Astrocyte of the hippocampus (primary cell): ENCODE measurements around the gene COL4A1.

Source experiments
- DNase-seq: peaks from one replicate; pipeline ENCODE4 v3.0.0; 2011; ENCODE audit warnings: low read depth, low spot score

The COL4A1 gene

GRCh38 chr13:110306960-110307766 is at the start of gene COL4A1, which contains the start of gene COL4A2:
Gene COL4A1 (minus strand): TSS chr13:110307157. CDS start chr13:110307027, 130 bp downstream.
Gene COL4A2 (plus strand): TSS chr13:110307284. CDS start chr13:110307904, 620 bp downstream.
- peak; percentile 95 for DNase-seq

- DNase-seq: no peak
Measured at GRCh38 chr13:110356362-110356761, 49.4 kb upstream of the COL4A1 start.

GRCh38 chr13:110354715-110355473 is 47.9 kb upstream of the COL4A1 start:
- no peak for DNase-seq

DNA sequence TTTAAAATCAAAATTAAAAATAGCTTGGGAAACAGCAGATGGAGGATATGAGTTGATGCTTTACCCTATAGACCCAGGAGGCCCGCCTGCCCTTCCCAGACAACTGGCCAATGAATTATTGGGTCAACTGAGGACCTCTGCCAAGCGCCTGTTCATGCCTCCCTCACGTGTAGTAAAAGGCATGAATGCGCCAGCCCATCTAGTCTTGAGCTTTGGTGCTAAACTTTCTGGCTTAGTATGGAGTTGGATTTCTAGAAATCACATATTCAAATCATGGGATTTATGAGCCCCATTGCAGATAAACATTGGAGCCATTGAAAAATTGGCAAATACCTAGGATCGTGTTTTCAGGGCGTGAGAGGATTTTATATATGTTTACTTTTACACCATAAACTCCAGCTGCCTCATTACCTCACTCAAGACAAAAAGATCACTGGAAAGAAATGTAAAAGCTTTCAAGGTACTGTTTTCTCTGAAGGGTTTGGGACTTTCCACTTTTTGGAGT is 47.2 kb upstream of the COL4A1 start:
- DNase-seq: no peak

DNA sequence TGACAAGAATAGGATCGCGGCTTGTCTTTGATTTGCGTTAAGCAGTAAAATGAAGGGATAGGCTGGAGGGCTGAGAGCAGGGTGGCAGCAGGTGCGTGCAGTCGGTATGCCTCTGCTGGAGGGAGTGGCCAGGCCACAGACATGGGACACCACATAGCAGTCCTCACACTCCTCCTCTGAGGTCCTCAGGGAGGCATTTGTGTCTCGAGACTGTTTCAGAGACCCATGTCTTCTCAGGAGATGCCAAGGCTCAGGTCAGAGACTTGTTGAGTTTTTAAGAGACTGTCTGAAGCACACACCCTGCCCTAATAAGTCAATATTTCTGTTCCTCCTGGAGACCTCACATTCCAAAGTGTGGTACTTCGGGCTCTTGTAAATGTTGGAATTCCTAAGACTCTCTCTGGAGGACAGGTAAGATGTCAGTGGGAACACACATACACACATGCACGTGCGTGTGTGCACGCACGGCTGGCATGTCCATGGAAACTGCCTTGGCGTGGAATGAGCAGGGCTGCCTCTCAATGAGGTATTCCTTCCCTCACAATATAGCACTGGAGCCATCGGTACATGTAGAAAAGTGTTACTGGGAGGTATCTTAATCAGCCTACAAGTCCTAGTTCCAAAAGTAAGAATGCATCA is 46.5 kb upstream of the COL4A1 start:
- no peak for DNase-seq

DNA sequence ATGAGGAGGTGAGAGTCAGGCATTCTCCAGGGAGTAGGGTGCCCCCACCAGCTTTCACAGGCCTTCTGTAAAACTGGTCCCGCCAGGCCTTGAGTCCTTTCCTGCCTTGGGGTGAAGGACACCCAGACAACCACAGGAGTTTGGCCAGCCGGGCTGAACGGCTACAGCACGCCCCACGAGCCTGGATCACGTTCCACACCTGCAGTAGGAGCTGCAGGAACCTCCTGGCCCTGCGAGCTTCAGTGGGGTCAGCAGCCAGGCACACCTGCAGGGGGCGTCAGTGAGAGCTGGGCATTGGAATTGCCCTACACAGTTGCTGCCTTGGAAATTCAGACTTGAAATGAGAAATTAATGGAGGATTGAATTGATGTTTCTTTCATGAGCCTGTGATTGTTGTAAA is 45.8 kb upstream of the COL4A1 start:
- no peak for DNase-seq

GRCh38 chr13:110351636-110352420 is 44.9 kb upstream of the COL4A1 start:
- no peak for DNase-seq

DNA sequence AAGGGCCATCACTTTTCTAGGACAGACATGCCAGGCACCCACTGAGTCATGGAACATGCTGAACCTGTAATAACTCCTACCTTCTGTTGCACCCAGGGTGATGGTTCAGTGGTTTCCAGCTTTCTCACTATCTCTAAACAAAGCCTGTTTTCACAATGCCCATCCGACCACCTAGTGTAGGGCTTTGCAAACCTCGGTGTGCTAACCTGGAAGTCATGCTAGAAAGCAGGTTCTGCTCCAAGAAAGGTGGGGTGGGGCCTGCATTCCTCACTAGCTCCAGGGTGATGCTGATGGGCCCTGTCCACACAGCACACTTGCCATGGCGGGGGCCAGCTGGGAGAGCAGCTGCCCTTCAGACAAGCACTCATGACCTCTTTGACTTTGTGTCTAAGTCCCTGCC is 43.6 kb upstream of the COL4A1 start:
- no peak for DNase-seq

DNA sequence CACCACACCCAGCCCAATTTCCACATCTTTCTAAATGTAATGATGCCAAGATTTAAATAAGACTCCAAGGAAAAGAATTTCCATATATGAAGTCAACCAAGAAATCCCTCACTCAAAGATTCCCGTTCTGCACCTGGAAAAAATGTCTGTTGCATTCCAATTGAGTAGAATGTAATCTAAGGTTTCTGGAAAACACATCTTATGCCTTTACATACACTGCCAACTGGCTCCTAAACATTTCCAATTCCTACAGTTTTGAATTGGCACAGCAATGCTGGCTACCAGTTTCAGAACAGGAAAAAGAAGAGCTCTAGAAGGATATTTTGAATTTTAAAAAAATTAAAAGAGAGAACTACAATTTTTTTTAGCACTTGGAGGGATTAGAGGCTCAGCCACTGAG is 43.1 kb upstream of the COL4A1 start:
- no peak for DNase-seq

DNA sequence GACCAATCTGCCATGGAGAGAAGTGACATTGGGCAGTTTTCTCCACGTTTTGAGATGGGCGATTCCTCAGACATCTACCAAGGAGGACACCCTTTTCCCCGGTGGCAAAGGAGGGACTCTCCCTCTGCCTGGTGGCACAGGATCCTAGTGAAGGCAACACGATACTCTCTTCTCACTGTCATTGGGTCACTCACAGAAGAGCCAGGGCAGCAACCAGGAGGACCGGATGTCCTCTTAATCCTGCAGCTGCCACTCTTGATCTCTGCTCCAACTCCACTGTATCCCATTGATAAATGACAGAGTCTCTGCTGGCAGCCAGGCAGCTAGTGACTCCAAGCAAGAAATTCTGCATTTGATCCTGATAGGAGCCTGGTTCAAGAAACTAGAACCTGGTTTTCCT is 42.3 kb upstream of the COL4A1 start:
- no peak for DNase-seq

DNA sequence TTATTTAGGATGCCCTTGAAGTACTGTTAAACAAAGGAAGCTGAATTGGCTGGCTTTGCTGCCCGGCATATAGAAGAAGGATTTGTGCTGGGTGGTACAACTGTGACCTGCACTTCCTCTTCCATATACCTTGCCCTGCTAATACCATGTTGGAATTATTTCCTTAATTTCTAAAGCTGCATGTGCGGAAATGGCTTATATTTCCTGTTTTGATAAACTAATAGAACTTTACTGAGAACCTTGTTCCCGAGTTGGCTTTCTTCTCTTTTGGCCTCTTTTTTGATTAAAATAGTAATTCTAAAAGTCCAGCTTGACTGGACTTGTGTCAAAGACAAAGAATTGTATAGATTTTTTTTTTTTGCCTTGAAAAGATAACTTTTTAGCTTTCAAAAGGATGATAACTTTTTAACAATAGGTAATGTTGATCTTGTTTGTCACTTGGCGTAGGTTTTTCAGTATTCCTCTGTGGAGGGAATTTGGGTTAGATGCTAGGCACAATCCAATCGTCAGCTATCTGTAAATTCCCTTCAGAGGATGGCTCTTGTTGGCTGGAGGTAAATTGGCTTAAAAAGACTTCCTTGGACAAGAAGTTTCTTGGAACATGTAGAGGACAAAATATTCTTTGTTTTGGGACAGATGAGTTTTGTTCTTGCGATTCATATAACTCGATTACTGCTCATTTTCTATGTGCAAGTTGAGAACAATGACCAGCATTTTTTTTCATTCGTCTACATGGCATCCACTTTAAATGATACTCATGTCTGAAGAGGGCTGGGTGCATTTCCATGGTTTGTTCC is 41.5 kb upstream of the COL4A1 start:
- DNase-seq: no peak

DNA sequence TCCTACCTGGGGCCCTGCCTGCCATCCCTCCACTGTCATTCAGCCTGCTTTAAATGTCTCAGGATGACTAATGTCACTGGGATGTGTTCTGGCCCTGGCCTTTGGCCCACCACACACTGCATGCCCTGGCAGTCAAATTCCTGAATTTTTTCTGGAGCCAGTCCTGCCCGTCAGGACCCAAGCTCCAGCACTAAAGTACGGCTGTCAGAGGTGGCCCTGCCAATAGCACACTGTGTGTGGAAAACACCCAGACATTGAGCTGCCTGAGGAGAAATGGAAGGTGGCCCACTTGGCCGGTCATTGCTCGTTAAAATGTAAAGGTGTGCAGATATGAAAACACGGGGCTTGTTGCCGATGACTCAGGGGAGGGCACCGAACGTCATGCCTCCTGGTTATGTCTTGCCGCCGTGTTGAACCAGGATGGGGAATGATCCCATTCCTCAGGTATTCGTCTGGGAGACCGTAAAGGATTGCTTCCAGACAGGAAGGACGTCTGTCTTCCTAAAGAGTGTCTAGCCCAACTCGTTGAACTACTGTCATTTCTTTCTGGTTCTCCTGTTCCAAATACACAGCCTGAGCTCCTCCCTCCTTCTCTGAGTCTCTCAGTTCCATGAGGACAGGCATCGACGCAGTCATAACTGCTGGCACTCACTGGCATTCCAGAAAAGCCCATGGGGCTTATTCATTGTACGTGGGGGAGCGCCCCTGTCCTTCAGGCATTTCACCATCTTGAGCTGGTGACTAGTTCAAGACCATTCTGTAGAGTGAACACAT is 40.8 kb upstream of the COL4A1 start:
- DNase-seq: peak; percentile 95

DNA sequence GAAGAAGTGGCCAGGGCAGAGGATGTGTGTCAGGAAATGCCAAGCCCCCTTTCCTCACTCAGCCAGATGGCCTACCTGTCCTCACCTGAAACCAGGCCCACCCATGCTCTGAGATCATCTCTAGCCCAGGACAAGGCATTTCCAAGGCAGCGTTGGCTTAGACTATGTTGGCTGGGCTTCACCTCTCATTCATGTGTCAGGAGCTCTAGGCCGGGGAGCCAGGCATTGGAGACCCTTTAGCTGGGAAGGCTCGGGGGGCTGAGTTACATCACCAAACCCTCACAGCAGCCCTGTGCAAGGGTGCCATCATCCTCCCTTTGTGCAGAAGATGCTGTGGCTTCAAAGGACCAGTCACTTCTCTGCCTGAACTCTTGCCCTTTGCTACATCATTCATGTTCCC is 40.1 kb upstream of the COL4A1 start:
- DNase-seq: no peak

GRCh38 chr13:110346661-110347067 is 39.7 kb upstream of the COL4A1 start:
- DNase-seq: no peak

- DNase-seq: no peak
Measured at GRCh38 chr13:110345701-110346100, 38.7 kb upstream of the COL4A1 start.

- no peak for DNase-seq
Measured at GRCh38 chr13:110345266-110345665, 38.3 kb upstream of the COL4A1 start.

- no peak for DNase-seq
Measured at GRCh38 chr13:110344320-110344719, 37.4 kb upstream of the COL4A1 start.

- peak; percentile 86 for DNase-seq
Measured at GRCh38 chr13:110343241-110343865, 36.4 kb upstream of the COL4A1 start.

DNA sequence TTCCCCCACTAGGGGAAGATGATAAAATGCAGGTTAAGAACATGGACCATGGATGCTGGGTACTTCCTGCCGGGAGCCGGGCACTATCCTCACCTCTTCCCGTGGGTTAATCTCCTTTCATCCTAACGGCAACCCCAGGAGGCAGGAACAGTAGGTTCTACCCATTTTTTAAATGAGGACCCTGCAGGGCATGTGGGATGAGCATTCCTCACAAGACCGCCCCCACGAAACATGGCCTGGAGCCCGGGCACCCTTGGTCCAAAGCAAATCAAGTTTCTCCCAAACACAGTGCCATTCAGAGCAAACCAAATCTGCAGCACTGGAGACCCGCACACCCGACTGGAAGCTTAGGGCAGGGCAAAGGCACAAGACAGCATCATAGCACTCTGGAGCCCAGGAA is 35.5 kb upstream of the COL4A1 start:
- no peak for DNase-seq
